CD4-positive, alpha-beta T cell treated with Interleukin-10 for 1 hour (primary cell): Measurements from ENCODE around the gene ESYT2.
A peak's percentile ranks its signal among the peaks of the same experiment; 100 is the strongest.

Experiments
- DNase-seq: peaks from one replicate; pipeline ENCODE4 v3.0.0-alpha.2; 2020

ESYT2 gene

DNA sequence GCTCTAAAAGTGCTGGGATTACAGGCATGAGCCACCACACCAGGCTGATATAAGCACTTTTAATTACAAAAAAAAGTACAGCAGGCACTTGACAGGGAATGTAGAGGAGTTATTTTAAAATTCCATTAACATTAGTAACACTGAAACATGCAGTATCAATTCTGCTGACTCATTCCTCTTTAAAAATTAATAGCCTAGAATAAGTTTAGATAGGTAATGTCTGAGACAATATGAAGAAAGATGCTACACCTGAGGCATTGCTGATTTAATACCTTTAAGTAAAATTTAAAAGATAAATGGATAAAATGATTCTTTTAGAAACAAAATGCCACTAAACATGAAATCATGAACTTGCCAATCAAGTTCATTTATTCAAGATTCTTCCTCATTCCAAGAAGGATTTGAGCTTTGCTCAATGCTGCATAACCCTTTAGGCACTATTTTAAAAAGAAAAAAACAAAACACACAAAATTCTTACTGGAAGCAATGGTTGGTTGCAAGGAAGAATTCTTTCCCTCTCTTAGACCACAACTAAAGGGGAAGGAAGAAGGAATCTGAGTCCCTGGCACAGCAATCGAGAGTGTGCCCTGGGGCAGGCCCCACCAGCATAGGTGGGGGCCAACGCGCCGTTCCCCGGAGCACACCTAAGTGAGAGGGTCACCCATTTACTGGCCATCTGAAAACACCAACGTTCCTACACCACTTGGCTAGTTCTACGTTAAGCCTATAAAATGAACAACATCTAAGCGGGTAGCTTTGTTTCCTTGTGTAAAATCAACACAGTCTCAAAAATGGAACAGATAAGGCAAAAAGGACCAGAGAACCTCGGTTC lies 26.6 kb downstream of the ESYT2 start:
- DNase-seq, result no peak

DNA sequence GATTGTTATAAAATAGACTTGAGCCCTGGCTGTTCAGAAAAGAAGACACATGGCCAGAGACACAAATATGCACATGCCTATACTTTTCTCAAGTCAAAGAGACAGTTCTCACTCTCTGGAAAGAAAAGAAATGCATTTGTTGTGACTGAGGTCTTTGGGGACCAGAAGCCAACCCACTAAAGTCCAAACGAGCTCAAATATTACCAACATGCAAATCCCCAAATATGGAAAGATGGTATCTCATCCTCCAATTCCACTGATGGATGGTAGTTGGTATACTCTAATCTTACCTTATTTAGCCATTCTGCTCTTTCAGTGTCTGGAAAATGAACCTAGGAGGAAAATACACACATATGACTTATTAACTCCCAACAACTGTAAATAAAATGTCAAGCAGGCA lies 30.6 kb downstream of the ESYT2 start:
- DNase-seq, result no peak

DNA sequence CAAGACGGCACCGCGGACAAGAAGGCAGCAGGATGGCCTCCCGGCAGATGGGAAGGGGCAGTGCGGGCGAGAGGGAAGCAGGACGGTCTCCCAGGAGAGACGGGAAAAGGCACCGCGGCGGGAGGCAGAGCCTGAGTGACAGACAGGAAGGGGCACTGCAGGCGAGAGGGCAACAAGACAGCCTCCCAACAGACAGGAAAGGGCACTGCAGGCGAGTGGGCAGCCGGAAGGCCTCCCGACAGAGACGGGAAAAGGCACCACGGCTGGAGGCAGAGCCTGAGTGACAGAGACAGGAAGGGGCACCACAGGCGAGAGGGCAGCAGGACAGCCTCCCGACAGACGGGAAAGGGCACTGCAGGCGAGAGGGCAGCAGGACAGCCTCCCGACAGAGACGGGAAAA lies 32.6 kb downstream of the ESYT2 start:
- no peak for DNase-seq

DNA sequence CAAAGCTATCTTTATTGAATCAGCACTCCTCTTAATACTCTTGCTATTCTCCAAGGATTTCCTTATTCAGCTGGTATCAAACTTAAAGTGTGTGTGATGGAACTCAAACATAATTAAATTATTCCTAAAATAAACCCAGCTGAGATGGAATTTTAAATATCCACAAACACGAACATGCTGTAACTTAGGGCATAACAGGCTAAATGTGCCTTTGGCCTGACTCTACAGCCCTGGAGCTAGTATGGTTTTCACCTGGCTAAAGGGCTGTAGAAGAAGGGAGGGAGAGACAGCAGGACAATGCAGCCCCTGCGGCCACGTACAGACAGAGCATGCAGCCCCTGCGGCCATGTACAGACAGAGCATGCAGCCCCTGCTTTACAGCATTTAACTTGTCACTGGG lies 34.0 kb downstream of the ESYT2 start:
- no peak for DNase-seq

DNA sequence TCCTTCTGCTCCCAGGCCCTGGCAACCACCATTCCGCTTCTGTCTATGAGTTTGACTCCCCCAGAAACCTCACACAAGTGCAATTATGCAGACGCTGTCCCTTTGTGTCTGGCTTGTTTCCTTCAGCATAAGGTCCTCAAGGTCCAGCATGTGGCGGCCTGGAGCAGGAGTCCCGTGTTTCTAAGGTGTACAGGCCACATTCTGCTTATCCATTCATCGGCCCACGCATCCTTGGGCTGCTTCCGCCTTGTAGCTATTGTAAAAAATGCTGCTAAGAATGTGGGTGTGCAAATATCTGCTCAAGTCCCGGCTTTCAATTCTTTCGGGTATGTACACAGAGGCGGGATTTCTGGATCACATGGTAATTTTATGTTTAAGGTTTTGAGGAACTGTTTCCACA lies 38.2 kb downstream of the ESYT2 start:
- no peak for DNase-seq

DNA sequence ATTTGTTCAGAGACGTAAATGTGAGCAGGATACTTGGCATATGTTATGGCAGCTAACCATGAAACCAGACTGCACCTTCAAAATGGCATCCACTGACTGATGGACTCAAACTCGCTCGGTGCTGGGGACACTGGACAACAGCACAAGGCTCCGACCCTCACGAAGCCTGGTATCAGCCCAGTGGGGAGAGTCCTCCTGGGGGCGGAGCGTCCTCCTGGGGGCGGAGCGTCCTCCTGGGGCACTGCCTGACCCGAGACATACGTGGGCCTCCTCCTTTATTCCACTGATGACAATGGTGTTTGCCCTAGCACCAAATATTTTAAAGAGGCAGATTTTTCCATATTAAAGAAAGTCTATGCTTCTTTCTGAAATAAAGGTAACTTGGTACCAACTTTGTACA lies 39.5 kb downstream of the ESYT2 start:
- no peak for DNase-seq

DNA sequence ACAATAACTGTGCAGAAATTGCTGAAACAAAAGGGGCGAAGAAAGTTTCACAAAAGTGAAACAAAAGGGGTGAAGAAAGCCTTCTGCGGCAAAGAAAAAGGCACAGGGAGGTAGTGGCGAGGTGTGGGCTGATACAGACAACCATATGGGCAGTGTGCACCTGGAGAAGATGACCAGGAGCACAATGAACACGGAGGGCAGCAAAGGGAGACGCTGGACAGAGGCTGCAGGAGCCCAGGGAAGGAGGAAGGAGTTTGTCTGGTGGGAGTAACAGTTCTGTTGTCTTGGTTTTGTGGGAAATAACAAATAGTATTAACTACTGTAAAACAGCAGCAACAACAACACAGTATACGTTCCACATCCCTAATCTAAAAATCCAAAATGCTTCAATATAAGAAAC lies 42.4 kb downstream of the ESYT2 start:
- no peak for DNase-seq

DNA sequence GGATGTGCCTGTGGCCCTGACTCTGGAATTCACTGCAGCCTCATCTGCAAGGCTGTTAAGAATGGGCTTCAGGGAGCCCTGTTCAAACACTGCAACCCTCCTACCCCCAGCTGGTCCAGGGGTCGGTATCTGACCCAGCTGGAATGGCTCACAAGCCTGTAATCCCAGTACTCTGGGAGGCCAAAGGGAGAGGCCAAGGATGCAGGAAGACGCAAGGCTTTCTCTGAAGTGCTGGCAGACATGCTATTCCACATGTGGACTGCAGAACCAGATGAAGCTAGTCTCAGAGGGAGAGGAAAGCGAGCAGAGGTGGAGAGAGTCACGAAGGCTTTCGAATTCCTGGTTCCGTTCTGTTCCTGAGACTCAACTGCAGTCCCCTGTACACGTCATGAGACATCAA lies 45.0 kb downstream of the ESYT2 start:
- no peak for DNase-seq

DNA sequence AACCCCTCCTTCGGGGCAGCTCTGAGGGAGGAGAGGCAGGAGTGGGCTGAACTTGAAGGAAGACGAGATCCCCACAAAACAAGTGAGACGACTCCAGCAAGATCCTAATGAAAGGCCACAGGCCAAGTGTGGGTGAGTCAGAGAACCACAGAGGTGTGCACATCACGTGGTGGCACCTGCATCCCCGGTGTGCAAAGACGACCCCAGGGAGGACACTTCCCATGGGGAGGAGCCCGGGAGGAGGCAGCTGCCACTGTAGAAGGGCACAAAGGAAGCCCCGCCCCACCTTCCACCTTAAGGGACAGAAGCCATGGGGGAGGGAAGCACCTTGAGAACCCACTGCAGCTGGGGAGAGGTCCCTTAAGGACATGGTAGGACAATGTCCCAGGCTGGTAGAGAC lies 45.7 kb downstream of the ESYT2 start:
- DNase-seq, result no peak

DNA sequence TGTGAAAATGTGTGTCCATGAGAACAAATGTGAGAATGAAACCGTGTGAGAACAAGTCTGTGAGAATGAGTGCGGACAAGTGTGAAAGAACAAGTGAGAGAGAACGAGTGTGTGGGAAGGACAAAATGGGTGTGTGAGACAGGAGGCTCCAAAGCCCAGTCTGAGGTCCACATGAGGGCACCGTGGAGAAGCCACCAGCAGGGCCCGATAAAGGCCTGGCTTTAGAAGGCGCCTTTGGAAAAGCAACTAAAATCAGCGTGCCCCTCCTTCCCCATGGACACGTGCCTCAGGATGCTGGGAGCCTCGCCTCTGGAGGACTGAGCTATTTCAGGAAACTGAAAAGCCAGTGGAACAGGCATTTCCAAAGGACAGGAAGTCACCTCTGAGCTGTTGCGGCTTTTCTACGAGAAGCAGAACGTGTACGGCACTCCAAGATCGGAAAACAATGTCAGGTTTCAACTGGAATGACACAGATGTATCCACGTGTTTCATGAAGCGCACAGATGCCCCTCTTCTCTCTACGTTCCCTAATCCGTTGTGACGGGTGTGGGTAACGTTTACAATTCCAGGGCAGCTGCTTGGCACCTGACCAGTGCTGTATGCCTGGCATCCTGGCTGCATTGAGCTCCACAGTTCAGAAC lies 46.4 kb downstream of the ESYT2 start:
- DNase-seq, result peak; percentile 36

DNA sequence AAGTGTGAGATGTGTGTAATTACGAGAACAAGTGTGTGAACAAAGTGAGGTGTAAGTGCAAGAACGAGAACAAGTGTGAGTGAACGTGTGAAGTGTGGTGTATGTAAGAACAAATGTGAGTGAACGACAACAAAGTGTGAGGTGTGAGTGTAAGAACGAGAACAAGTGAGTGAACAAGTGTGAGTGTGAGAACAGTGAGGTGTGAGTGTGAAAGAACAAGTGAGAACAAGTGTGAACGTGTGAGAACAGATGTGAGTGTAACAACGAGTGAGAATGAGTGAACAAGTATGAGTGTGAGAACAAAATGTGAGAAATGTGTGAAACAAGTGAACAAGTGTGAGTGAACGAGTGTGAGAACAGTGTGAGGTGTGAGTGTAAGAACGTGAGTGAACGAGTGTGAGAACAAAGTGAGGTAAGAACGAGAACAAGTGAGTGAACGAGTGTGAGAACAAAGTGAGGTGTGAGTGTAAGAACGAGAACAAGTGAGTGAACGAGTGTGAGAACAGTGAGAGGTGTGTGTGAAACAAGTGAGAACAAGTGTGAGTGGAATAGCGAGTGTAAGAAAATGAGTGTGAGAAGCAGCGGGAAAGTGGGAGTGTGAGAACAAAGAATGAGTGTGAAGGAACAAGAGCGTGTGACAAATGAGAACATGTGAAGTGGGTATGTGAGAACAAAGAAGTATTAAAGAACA lies 47.2 kb downstream of the ESYT2 start:
- no peak for DNase-seq

DNA sequence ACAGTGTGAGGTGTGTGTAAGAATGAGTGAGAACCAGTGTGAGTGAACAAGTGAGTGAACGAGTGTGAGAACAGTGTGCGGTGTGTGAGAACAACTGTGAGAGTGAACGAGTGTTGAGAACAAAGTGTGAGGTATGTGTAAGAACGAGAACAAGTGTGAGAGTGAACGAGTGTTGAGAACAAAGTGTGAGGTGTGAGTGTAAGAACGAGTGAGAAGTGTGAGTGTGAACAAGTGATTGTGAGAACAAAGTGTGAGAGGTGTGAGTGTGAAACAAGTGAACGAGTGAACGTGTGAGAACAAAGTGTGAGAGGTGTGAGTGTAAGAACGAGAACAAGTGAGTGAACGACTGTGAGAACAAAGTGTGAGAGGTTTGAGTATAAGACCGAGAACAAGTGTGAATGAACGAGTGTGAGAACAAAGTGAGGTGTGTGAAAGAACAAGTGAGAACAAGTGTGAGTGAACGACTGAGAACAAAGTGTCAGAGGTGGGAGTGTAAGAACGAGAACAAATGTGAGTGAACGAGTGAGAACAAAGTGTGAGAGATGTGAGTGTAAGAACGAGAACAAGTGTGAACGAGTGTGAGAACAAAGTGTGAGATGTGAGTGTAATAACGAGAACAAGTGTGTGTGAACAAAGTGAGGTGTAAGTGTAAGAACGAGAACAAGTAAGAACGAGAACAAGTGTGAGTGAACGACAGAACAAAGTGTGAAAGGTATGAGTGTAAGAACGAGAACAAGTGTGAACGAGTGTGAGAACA lies 47.9 kb downstream of the ESYT2 start:
- DNase-seq, result no peak

DNA sequence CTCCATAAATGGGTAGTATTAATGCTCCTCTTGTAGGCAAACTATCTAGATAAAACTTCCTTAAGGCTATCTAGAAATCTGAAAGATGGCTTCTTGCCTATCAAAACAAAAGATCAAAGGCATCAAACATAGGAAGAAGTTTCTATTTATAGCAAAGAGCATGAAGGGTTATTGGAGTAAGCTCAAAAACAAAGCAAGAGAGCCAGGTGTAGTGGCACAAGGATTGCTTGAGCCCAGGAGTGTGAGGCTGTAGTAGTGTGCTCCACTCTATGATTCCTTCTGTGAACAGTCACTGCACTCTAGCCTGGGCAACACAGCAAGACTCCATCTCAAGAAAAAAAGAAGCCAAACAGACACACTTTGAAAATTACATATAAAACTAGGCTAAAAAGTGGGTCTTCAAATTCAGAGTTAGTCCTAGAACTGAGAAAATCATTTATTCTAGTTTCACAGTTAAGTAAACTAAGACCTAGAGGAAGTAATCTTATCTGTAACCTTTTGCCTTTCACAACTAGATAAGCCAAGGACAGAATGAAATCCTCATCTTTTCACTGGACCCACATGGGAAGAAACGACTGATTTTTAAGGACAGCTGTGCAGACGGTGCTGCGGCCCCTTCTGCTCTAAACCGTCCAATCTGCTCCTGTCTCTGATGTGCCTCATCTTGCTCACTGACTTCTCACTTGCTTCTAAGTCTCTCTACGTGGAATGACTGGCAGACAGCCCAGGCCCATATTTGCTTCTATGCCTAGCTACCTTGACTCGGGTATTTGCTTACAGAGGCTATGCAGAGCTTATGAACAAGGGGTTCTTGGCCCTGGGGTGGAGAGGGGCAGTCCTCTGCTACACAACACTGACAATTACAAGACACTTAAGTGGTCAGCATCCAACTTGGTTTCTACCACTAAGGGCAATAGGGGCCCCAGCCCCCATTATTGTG lies 50.0 kb downstream of the ESYT2 start:
- peak; percentile 28 for DNase-seq

DNA sequence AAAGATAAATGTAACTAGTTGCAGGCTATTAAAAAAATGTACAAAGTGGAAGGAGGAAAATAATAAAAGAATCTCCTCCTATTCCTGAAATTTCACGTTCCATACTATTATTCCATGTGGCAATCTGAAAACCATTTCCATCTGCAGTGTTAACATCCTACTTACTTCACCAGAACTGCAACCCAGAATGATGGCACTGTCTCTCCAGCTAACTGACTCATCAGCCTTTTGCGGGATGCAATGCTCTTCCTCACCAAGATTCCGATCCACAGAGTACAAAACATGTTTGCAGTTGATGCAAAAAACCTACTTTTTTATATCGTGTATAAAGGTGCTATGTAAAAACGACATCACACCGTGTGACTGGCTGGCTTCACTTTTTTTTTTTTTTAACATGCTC lies 50.8 kb downstream of the ESYT2 start:
- DNase-seq, result no peak

DNA sequence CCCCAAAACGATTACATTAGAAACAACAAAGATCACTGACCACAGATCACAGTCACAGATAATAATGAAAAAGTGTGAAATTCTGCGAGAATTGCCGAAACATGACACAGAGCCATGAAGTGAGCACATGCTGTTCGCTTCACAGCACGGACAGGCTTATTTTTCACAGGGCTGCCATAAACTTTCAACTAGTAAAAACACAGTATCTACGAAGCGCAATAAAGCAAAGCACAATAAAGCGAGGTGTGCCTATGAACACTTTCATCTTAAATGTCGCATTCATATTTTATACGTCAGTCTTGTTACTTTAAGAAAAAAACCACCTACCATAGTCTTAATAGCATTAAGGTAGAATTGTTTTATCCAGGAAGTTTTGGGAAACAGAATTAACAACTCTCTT lies 51.5 kb downstream of the ESYT2 start:
- no peak for DNase-seq

DNA sequence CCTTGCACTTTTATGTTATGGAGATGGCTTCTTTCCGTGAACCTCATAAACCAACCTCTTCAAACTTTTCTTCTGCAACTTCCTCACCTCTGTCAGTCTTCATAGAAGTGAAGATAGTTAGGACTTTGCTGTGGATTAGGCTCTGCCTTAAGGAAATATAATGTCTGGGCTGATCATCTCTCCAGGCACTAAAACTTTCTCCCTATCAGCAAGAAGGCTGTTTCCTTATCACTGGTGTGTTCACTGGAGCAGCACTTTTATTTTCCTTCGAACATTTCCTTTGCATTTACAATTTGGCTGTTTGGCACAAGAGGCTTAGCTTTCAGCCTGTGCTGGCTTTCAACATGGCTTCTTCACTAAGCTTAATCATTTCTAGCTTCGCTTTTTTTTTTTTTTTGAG lies 52.8 kb downstream of the ESYT2 start:
- no peak for DNase-seq

DNA sequence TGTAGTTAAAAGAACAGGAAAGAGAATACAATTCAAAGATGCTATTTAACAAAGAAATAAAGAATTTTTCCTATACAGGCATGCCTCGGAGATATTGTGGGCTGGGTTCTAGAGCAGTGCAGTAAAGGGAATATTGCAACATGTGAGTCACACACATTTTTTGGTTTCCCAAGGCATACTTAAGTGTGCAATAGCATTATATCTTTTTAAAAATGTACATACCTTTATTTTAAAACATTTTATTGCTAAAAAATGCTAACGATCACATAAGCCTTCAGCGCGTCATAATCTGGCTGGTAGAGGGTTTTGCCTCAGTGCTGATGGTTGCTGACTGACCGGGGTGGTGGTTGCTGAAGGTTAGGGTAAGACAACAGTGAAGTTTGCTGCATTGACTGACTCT lies 54.4 kb downstream of the ESYT2 start:
- DNase-seq, result no peak

DNA sequence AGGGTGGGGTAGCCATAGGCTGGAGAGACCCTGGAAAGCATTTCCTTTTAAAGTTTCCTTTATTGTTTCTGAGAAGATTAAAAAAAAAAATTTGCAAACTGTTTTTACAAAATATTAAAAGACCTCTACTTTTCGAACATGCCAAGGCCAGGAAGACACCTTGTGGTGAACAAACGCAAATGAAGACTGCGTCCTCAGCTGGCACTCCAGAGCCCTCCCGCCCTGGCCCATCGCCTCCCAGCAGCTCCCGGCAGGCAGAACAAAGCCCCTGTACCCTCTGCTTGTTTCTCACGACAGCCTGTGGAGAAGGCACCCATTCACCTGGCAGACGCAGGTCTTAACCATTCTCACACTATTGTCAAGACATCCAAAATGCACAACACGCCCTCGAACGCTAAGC lies 56.4 kb downstream of the ESYT2 start:
- no peak for DNase-seq

DNA sequence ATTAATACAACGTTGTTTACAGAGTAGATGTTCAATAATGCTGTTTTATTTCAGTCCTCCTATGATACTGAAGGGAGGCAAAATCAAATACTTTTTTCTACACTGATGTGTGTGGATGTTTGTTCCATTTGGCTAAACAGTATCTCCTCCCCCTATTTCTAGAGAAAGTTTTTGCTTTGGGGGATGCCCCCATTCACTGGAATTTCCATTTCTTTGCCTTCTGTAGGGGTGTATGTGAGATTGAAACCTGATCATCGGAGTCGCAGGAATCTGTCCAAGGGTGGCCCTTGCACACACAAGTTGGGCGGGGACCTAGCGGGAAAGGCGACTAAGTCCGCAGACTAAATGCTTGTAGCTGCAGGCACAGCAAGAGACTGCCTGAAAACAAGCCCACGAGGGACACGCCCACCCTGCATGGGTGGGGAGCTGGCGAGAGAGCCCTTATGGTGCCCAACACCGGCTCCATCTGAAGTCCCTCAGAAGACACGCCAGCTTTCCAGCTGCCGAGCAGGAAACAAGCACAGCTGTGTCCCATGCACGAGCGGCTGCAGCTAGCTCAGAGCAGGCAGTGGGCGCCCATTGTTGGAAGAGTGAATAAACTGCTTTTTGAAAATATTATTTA lies 58.0 kb downstream of the ESYT2 start:
- no peak for DNase-seq

DNA sequence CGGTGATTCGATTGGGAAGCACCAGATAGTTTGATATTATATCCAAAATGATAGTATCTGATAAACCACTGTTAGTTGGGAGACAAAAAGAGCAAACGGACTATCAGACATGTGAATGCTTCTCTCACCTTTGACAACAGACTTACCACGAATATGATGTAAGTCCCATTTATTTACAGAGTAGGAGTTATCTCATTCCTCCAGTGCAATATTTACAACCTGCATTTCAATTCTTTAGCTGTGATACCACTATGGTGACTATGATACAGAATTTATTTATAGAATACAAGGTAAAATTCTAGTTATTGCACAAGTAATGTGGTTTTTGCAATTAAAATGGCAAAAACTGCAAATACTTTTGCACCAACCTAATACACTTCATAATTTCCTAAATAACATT lies 61.6 kb downstream of the ESYT2 start:
- no peak for DNase-seq

DNA sequence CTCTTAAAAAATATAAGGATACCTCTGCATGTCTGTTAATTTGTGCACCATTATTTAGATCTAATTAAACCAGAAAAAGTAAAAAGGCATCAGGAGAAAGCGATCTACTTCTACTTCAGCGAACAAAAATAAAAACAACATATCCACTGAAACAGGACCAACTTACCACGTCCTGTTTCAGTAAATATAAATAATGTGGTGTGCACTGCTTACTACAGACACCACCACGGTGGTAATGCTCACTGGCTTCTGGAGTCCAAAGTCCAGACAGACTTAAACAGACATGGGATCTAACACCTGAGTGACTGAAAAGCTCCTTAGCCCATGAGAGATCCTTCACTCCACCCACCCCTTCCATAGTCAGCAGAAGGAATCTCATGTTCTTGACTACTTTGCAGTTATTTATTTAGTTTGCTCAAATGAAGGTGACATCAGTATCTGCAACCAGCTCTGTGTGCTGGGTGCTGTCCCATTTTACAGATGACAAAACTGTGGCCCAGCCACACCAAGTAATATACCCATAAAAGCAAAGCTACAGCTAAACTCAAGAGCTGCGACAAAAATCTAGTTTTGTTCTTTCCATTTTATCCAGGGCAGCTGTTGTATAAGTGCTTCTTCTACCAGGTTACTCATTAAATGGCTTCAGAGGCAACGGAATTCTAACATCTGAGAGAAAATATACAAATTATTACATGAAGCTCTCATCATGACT lies 62.6 kb downstream of the ESYT2 start:
- DNase-seq, result no peak
